GM10266 (cell line): ENCODE measurements around the gene GPR21.

Source experiments
- DNase-seq: peaks from one replicate; pipeline ENCODE4 v3.0.0; 2012; ENCODE audit errors: extremely low spot score
- TF ChIP-seq, protein P1 (sequence below): IDR thresholded peaks from 2 replicates; pipeline ENCODE4 v1.5.1; 2012; ENCODE audit warnings: mild to moderate bottlenecking, low read depth; ENCODE audit not compliant: control insufficient read depth, insufficient read depth; ENCODE audit errors: missing control alignments

The GPR21 gene

DNA sequence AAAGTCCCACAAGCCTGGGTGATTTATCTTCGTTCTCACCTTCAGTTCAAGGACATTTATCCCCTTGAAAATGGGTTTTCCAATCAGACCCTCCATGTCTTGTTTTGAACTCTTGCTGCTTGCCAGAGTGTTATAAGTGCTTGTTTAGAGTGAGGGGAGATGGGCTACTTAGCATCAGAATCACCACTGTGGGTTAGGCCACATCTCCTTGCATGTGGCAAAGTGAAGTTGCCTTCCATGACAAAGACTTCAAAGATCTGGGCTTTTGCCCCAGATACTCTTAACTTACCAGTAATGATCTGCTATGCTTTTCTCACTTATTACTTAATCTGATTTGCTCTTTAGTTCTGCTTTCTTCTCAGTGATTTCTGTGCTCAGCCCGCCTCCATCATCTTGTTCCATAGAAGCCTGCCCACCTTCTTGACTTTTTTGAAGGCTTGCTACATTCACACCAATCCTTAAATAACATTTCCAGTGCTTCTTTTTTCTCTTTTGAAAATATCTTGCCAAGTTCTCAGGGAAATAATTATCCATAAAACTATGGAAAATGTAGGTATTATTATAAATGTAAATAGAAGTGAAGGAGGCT is 39.0 kb downstream of the GPR21 start:
- TF ChIP-seq, protein P1, sequence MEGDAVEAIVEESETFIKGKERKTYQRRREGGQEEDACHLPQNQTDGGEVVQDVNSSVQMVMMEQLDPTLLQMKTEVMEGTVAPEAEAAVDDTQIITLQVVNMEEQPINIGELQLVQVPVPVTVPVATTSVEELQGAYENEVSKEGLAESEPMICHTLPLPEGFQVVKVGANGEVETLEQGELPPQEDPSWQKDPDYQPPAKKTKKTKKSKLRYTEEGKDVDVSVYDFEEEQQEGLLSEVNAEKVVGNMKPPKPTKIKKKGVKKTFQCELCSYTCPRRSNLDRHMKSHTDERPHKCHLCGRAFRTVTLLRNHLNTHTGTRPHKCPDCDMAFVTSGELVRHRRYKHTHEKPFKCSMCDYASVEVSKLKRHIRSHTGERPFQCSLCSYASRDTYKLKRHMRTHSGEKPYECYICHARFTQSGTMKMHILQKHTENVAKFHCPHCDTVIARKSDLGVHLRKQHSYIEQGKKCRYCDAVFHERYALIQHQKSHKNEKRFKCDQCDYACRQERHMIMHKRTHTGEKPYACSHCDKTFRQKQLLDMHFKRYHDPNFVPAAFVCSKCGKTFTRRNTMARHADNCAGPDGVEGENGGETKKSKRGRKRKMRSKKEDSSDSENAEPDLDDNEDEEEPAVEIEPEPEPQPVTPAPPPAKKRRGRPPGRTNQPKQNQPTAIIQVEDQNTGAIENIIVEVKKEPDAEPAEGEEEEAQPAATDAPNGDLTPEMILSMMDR, result no peak
- DNase-seq, result no peak

DNA sequence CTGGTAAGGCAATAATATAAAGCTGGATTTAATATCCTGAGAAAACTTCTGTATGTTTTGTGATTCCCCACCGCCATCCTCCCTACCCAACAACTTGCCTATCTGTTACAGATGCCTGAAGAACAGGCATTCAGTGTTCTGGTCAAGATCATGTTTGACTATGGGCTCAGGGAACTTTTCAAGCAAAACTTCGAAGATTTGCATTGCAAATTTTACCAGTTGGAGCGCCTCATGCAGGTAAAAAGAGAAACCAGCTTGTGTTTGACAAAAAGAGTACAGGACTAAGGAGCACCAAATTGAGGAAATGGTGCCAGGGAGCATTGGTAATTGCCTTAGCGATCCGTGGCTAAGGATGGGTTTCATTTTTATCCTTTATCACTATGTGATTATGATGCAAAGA is 40.0 kb downstream of the GPR21 start:
- no peak for DNase-seq
- TF ChIP-seq, protein P1, result no peak

DNA sequence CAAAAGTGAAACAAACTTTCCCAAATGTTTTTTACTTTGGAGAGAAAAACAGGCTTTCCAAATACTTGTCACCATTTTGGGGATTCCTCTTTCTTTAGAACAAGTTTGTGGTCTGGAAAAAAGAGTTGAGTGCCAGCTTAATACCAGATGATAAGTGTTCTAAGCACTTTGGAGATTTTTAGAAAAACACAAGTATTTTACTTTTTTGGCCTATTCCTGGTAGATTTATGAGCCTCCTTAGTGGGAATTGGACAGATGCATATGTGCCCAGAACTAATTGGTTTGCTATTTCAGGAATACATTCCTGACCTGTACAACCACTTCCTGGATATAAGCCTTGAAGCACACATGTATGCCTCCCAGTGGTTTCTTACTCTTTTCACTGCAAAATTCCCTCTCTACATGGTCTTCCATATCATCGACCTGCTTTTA is 40.5 kb downstream of the GPR21 start:
- no peak for DNase-seq
- TF ChIP-seq, protein P1, result no peak

DNA sequence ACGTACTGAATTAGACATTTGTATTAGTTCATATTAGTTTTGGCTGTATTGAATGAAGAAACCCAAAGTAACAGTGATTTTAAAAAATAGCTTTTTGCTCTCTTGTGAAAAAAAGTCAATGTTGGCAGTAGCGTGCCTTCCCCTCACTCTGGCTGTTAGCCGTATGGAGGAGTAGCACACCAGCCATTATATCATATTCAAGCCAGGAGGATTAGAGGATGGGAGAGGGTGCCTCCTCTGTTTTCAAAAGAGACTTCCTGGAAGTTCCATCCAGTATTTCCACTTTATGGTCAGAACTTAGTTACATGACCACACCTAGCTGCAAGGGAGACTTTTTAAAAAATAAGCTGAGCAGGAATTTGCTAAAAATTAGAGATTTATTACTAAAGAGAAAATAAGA is 41.2 kb downstream of the GPR21 start:
- no peak for DNase-seq
- TF ChIP-seq, protein P1, result no peak

DNA sequence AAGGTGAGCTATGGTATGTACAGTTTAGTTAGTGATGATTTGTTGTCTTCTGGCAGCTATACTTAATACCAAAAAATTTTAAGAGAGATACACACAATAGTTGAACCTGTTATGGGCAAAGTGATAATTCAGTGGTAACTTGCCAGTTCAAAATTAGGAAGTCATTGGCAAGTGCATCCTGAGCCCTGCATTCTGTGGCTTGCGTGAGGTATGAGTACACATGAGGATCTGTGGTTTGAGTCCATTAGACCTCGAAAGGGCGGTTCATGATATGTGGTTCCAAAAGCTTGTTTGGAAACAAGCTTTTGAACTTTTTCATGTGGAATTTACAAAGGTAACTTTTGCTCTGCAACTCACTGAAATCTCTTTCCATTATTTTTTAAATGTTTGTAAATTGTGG is 47.0 kb downstream of the GPR21 start:
- no peak for DNase-seq
- TF ChIP-seq, protein P1, result no peak

DNA sequence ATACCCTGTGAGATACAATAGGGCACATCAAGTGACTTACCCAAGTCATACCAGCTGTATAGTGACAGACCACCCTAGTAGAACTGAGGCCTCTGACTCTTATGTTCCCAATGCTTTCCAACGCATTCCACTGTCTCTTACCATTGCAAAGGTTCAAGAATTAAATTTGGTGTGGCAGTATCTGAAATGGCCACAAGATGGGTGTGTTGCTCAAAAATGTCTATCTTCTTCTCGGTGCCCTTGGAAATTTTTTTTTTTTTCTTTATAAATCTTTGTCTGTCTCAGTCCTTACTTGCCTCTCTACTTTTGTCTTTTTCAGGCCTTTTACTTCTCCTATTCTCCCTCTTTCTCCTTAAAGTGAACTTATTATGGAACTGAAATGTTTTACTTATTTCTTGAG is 48.4 kb downstream of the GPR21 start:
- DNase-seq, result no peak
- TF ChIP-seq, protein P1, result peak; percentile 61

DNA sequence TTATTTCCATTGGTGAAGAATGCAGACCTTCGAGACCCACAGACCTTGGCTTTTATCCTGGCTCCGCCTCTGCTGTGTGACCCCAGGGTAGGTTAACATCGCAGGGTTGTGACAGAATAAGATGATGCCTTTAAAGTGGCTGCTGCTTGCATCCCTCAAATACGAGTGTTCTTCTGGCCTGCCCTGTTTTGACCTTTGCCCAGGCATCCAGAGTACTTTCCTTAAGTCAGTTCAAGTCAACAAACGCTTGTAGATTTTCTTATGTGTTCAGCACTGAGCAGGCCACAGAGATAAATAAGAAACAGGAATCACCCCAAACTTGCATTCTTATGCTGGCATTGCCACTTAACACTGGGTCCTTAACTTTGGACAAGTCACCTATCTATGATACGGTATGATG is 50.2 kb downstream of the GPR21 start:
- DNase-seq, result no peak
- TF ChIP-seq, protein P1, result no peak
